Measurements from ENCODE around the gene LEMD3.
"Not testable (repeated sequence)": the region's sequence is repeated elsewhere in the genome, so short reads cannot be mapped to it uniquely, and the experiment has no call there.

Gene LEMD3

GRCh38 chr12:65282840-65283239 lies 113.5 kb downstream of the LEMD3 start:
- Histone ChIP-seq H3K27ac (no peak overlapping the region), H3K36me3 (ENCODE audit: insufficient read depth, low read length) (no peaks in the 10 kb centered on the region), H3K9me3 (ENCODE audit: low read depth, low read length) (no peaks in the 10 kb centered on the region), H3K4me3 (no peak overlapping the region), H3K9ac (ENCODE audit: insufficient read length) (no peak overlapping the region)
- TF ChIP-seq FOXP2 (optimal IDR thresholded peaks at IDR 0.05; ENCODE audit: control extremely low read depth, extremely low read length, insufficient read depth): no peak
- TF ChIP-seq POLR2AphosphoS5 (IDR thresholded peaks at IDR 0.05; ENCODE audit: borderline replicate concordance, low read depth, low read length): no peak
- no peak for TF ChIP-seq EZH2 (IDR thresholded peaks at IDR 0.05)
- no peak for DNase-seq (ENCODE audit: low read depth, low spot score)

- H3K4me3 ChIP-seq; H3K9ac ChIP-seq (ENCODE audit: insufficient read length); H3K9me3 ChIP-seq (ENCODE audit: low read depth, low read length); H3K27ac ChIP-seq; H3K36me3 ChIP-seq (ENCODE audit: insufficient read depth, low read length); DNase-seq (ENCODE audit: low read depth, low spot score): not testable (repeated sequence)
Measured at GRCh38 chr12:65285532-65285931, 116.1 kb downstream of the LEMD3 start.

GRCh38 chr12:65287426-65287825 lies 118.0 kb downstream of the LEMD3 start:
- H3K27ac ChIP-seq: no peak overlapping the region
- no peak overlapping the region for H3K4me3 ChIP-seq
- no peak for DNase-seq (ENCODE audit: low read depth, low spot score)
- no peak for TF ChIP-seq POLR2AphosphoS5 (IDR thresholded peaks at IDR 0.05; ENCODE audit: borderline replicate concordance, low read depth, low read length)
- TF ChIP-seq FOXP2 (optimal IDR thresholded peaks at IDR 0.05; ENCODE audit: control extremely low read depth, extremely low read length, insufficient read depth): no peak
- TF ChIP-seq EZH2 (IDR thresholded peaks at IDR 0.05): no peak
- H3K36me3 ChIP-seq (ENCODE audit: insufficient read depth, low read length): no peaks in the 10 kb centered on the region
- no peak overlapping the region for H3K9ac ChIP-seq (ENCODE audit: insufficient read length)
- no peaks in the 10 kb centered on the region for H3K9me3 ChIP-seq (ENCODE audit: low read depth, low read length)

- H3K27ac ChIP-seq: no peak overlapping the region
- no peak overlapping the region for H3K9ac ChIP-seq (ENCODE audit: insufficient read length)
- no peaks in the 10 kb centered on the region for H3K36me3 ChIP-seq (ENCODE audit: insufficient read depth, low read length)
- TF ChIP-seq POLR2AphosphoS5 (IDR thresholded peaks at IDR 0.05; ENCODE audit: borderline replicate concordance, low read depth, low read length) (no peak), EZH2 (IDR thresholded peaks at IDR 0.05) (no peak), FOXP2 (optimal IDR thresholded peaks at IDR 0.05; ENCODE audit: control extremely low read depth, extremely low read length, insufficient read depth) (no peak)
- DNase-seq (ENCODE audit: low read depth, low spot score): no peak
- no peaks in the 10 kb centered on the region for H3K9me3 ChIP-seq (ENCODE audit: low read depth, low read length)
- no peak overlapping the region for H3K4me3 ChIP-seq
Measured at GRCh38 chr12:65292241-65292640, 122.9 kb downstream of the LEMD3 start.

- Histone ChIP-seq H3K9me3 (ENCODE audit: low read depth, low read length) (no peaks in the 10 kb centered on the region), H3K4me3 (no peak overlapping the region), H3K27ac (no peak overlapping the region), H3K36me3 (ENCODE audit: insufficient read depth, low read length) (no peaks in the 10 kb centered on the region), H3K9ac (ENCODE audit: insufficient read length) (no peak overlapping the region)
- DNase-seq (ENCODE audit: low read depth, low spot score): no peak
- TF ChIP-seq FOXP2 (optimal IDR thresholded peaks at IDR 0.05; ENCODE audit: control extremely low read depth, extremely low read length, insufficient read depth) (no peak), POLR2AphosphoS5 (IDR thresholded peaks at IDR 0.05; ENCODE audit: borderline replicate concordance, low read depth, low read length) (no peak), EZH2 (IDR thresholded peaks at IDR 0.05) (no peak)
Measured at GRCh38 chr12:65293735-65294134, 124.4 kb downstream of the LEMD3 start.

GRCh38 chr12:65294641-65295262 lies 125.4 kb downstream of the LEMD3 start:
- H3K4me3 ChIP-seq: no peak overlapping the region
- no peaks in the 10 kb centered on the region for H3K9me3 ChIP-seq (ENCODE audit: low read depth, low read length)
- H3K36me3 ChIP-seq (ENCODE audit: insufficient read depth, low read length): no peaks in the 10 kb centered on the region
- DNase-seq (ENCODE audit: low read depth, low spot score): no peak
- no peak overlapping the region for H3K9ac ChIP-seq (ENCODE audit: insufficient read length)
- TF ChIP-seq POLR2AphosphoS5 (IDR thresholded peaks at IDR 0.05; ENCODE audit: borderline replicate concordance, low read depth, low read length) (no peak), EZH2 (IDR thresholded peaks at IDR 0.05) (no peak), FOXP2 (optimal IDR thresholded peaks at IDR 0.05; ENCODE audit: control extremely low read depth, extremely low read length, insufficient read depth) (no peak)
- no peak overlapping the region for H3K27ac ChIP-seq

- Histone ChIP-seq H3K9me3 (ENCODE audit: low read depth, low read length) (no peaks in the 10 kb centered on the region), H3K4me3 (no peak overlapping the region), H3K9ac (ENCODE audit: insufficient read length) (no peak overlapping the region), H3K36me3 (ENCODE audit: insufficient read depth, low read length) (no peaks in the 10 kb centered on the region), H3K27ac (no peak overlapping the region)
- TF ChIP-seq EZH2 (IDR thresholded peaks at IDR 0.05): no peak
- TF ChIP-seq FOXP2 (optimal IDR thresholded peaks at IDR 0.05; ENCODE audit: control extremely low read depth, extremely low read length, insufficient read depth): no peak
- TF ChIP-seq POLR2AphosphoS5 (IDR thresholded peaks at IDR 0.05; ENCODE audit: borderline replicate concordance, low read depth, low read length): no peak
- DNase-seq (ENCODE audit: low read depth, low spot score): no peak
Measured at GRCh38 chr12:65296508-65297265, 127.3 kb downstream of the LEMD3 start.
